Fibroblast of lung (primary cell): ENCODE measurements around the gene KRTAP10-1.

Experiments used
- CTCF ChIP-seq, 2 donors: IDR thresholded peaks in 1 of 2; conservative IDR thresholded peaks in 1 of 2; 1 replicate in 1 of 2; 2 replicates in 1 of 2; pipeline ENCODE4 v1.5.1; 2011 to 2012; ENCODE audit warnings: low read length in 2 of 2, control low read depth in 1 of 2, inconsistent platforms in 1 of 2, low read depth in 1 of 2, mild to moderate bottlenecking in 1 of 2
- EZH2 ChIP-seq: IDR thresholded peaks from 2 replicates; pipeline ENCODE4 v1.5.1; 2012; ENCODE audit warnings: low read length, control low read depth, mild to moderate bottlenecking; ENCODE audit errors: missing control alignments

DNA sequence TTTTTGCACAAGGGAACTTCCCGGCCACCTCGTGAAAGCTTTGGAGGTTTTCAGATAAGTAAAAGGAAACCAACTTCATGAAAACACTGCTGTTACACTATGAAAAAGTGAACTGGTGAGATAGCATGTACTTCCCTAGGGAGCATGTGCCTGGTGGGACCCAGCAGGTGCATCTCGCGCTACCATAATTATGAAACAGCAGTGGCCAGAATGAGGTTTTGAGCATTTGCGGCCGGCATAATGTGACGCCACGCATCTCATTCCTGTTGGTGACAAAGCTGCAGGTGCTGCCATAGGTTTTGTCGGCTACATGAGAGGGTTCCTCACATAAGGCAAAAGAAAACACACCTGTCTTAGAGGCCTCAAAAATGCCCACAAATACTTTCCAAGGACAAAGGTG, 16.9 kb upstream of the KRTAP10-1 start:
- TF ChIP-seq EZH2 (no peak), CTCF (conservative IDR thresholded peaks at IDR 0.05 in 1 of 2, IDR thresholded peaks at IDR 0.05 in 1 of 2; ENCODE audit: low read depth in 1 of 2, low read length in 2 of 2) (no peak)
